Measurements from ENCODE around the gene OR2AT4.
"Not testable (repeated sequence)": the region's sequence is repeated elsewhere in the genome, so short reads cannot be mapped to it uniquely, and the experiment has no call there.

Gene OR2AT4

GRCh38 chr11:75068559-75068958 is 28.1 kb downstream of the OR2AT4 start:
- no peak for DNase-seq (ENCODE audit: low read depth in 2 of 2)

GRCh38 chr11:75066061-75066460 is 30.6 kb downstream of the OR2AT4 start:
- DNase-seq (ENCODE audit: low read depth in 2 of 2) = no peak

GRCh38 chr11:75063741-75064314 is 32.8 kb downstream of the OR2AT4 start:
- DNase-seq (ENCODE audit: low read depth in 2 of 2) = no peak

GRCh38 chr11:75059299-75059698 is 37.4 kb downstream of the OR2AT4 start:
- no peak for DNase-seq (ENCODE audit: low read depth in 2 of 2)

GRCh38 chr11:75056814-75057213 is 39.9 kb downstream of the OR2AT4 start:
- DNase-seq (ENCODE audit: low read depth in 2 of 2) = no peak

- DNase-seq (ENCODE audit: low read depth in 2 of 2) = no peak
These were observed 41.2 kb downstream of the OR2AT4 start for GRCh38 chr11:75055511-75055910.

GRCh38 chr11:75052457-75052856 is 44.2 kb downstream of the OR2AT4 start:
- no peak for DNase-seq (ENCODE audit: low read depth in 2 of 2)

GRCh38 chr11:75051043-75051442 is 45.6 kb downstream of the OR2AT4 start:
- DNase-seq (ENCODE audit: low read depth in 2 of 2) = no peak

GRCh38 chr11:75050516-75050915 is 46.2 kb downstream of the OR2AT4 start:
- DNase-seq (ENCODE audit: low read depth in 2 of 2) = no peak

- DNase-seq (ENCODE audit: low read depth in 2 of 2) = not testable (repeated sequence)
These were observed 47.0 kb downstream of the OR2AT4 start for GRCh38 chr11:75049501-75050266.

GRCh38 chr11:75047191-75047590 is 49.5 kb downstream of the OR2AT4 start:
- DNase-seq (ENCODE audit: low read depth in 2 of 2) = no peak

- not testable (repeated sequence) for DNase-seq (ENCODE audit: low read depth in 2 of 2)
These were observed 50.0 kb downstream of the OR2AT4 start for GRCh38 chr11:75046668-75047067.

- not testable (repeated sequence) for DNase-seq (ENCODE audit: low read depth in 2 of 2)
These were observed 52.1 kb downstream of the OR2AT4 start for GRCh38 chr11:75044381-75045170.

- not testable (repeated sequence) for DNase-seq (ENCODE audit: low read depth in 2 of 2)
These were observed 54.9 kb downstream of the OR2AT4 start for GRCh38 chr11:75041821-75042220.

- no peak for DNase-seq (ENCODE audit: low read depth in 2 of 2)
These were observed 55.4 kb downstream of the OR2AT4 start for GRCh38 chr11:75041263-75041662.

- DNase-seq (ENCODE audit: low read depth in 2 of 2) = no peak
These were observed 56.4 kb downstream of the OR2AT4 start for GRCh38 chr11:75040167-75040770.

- DNase-seq (ENCODE audit: low read depth in 2 of 2) = no peak
These were observed 60.6 kb downstream of the OR2AT4 start for GRCh38 chr11:75035911-75036565.

- DNase-seq (ENCODE audit: low read depth in 2 of 2) = no peak
These were observed 61.4 kb downstream of the OR2AT4 start for GRCh38 chr11:75035256-75035655.

- DNase-seq (ENCODE audit: low read depth in 2 of 2) = no peak
These were observed 62.8 kb downstream of the OR2AT4 start for GRCh38 chr11:75033916-75034315.

GRCh38 chr11:75032550-75032935 is 64.1 kb downstream of the OR2AT4 start:
- no peak for DNase-seq (ENCODE audit: low read depth in 2 of 2)

GRCh38 chr11:75031771-75032549 is 64.7 kb downstream of the OR2AT4 start:
- peak; percentile 60 to 70 for DNase-seq (ENCODE audit: low read depth in 2 of 2)
